ENCODE results near the gene MTHFD2L. TPM values are rescaled to one million over a fixed set of nuclear protein-coding genes. Genes with fewer than 3 reads are reported as not detected.
"Not testable (repeated sequence)": the region's sequence is repeated elsewhere in the genome, so short reads cannot be mapped to it uniquely, and the experiment has no call there.

MTHFD2L gene
- total RNA-seq, 1 experiment from 2014 or later = 34.0 TPM

DNA sequence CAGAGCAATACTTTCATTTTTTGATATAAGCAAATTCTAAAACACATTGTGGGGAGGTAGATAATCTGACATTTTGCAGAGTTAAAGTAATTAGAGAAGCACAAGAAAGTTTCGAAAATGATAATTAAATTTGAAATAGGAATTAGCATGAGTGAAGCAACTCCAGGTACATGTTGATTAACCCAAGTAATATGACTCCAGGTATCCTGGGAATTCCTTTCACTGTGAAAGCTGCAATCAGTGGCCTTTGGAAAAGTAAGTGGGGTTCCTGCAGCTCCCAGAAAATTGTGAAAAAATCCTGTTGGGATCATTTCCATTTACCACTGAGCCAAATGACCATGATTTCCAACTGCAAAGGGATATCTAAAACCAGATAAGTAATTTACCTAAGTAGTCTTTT is 32.9 kb upstream of the MTHFD2L start:
- Histone ChIP-seq H3K4me2 (ENCODE audit: low read length) (no peak overlapping the region), H3K27ac (ENCODE audit: low read length) (no peak overlapping the region), H3K4me3 (ENCODE audit: low read length) (no peak overlapping the region), H4K20me1 (ENCODE audit: low read length) (no peaks in the 10 kb centered on the region), H3F3A (ENCODE audit: low read length, unreplicated experiment) (no peaks in the 10 kb centered on the region), H3K4me1 (ENCODE audit: insufficient read depth, low read length) (no peaks in the 10 kb centered on the region), H2AFZ (ENCODE audit: low read length) (no peak overlapping the region), H3K36me3 (ENCODE audit: low read depth, low read length) (no peaks in the 10 kb centered on the region), H3K9ac (ENCODE audit: low read length) (no peak overlapping the region), H3K79me2 (ENCODE audit: low read length) (no peaks in the 10 kb centered on the region), H3K9me3 (ENCODE audit: low read length) (no peaks in the 10 kb centered on the region), H3K27me3 (ENCODE audit: low read length) (no peaks in the 10 kb centered on the region), H3K9me2 (replicated peaks; ENCODE audit: low read length) (no peaks in the 10 kb centered on the region)
- DNase-seq = no peak
- TF ChIP-seq EZH2phosphoT487 (IDR thresholded peaks at IDR 0.05; ENCODE audit: borderline replicate concordance, low read length) (no peak), EZH2 (IDR thresholded peaks at IDR 0.05; ENCODE audit: low read length, unreplicated experiment) (no peak)
- TF ChIP-seq, protein P1, sequence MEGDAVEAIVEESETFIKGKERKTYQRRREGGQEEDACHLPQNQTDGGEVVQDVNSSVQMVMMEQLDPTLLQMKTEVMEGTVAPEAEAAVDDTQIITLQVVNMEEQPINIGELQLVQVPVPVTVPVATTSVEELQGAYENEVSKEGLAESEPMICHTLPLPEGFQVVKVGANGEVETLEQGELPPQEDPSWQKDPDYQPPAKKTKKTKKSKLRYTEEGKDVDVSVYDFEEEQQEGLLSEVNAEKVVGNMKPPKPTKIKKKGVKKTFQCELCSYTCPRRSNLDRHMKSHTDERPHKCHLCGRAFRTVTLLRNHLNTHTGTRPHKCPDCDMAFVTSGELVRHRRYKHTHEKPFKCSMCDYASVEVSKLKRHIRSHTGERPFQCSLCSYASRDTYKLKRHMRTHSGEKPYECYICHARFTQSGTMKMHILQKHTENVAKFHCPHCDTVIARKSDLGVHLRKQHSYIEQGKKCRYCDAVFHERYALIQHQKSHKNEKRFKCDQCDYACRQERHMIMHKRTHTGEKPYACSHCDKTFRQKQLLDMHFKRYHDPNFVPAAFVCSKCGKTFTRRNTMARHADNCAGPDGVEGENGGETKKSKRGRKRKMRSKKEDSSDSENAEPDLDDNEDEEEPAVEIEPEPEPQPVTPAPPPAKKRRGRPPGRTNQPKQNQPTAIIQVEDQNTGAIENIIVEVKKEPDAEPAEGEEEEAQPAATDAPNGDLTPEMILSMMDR (conservative IDR thresholded peaks at IDR 0.05; ENCODE audit: low read depth, low read length) = no peak
- intact Hi-C loops (cut with micrococcal nuclease) = no loop called here
- POLR2A ChIA-PET (ENCODE audit: unreplicated experiment) = interaction anchor here (0.7 kb wide), 1 partner anchor 106 kb away, joined by 4 read pairs; no protein-coding TSS in a partner anchor
- BruUV-seq (replicated peaks) = no TSS peak
- CTCF ChIA-PET = no interaction called here
- no peak for ATAC-seq

DNA sequence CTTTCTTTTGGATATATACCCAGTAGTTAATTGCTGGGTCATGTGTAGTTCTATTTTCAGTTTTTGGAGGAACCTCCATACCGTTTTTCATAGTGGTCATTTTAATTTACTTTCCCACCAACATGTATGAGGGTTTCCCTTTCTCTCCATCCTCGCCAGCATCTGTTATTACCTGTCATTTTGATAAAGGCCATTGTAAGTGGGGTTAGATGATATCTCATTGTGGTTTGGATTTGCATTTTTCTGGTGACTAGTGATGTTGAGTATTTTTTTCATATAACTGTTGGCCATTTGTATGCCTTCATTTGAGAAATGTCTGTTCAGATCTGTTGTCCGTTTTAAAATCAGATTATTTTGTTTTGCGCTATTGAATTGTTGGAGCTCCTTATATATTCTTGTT is 30.2 kb upstream of the MTHFD2L start:
- Histone ChIP-seq H4K20me1 (ENCODE audit: low read length) (no peaks in the 10 kb centered on the region), H3K27ac (ENCODE audit: low read length) (no peak overlapping the region), H3K36me3 (ENCODE audit: low read depth, low read length) (no peaks in the 10 kb centered on the region), H3K4me3 (ENCODE audit: low read length) (no peak overlapping the region), H3K4me1 (ENCODE audit: insufficient read depth, low read length) (no peaks in the 10 kb centered on the region), H3K9me2 (replicated peaks; ENCODE audit: low read length) (no peaks in the 10 kb centered on the region), H3K9me3 (ENCODE audit: low read length) (no peaks in the 10 kb centered on the region), H2AFZ (ENCODE audit: low read length) (no peak overlapping the region), H3K9ac (ENCODE audit: low read length) (no peak overlapping the region), H3K4me2 (ENCODE audit: low read length) (no peak overlapping the region), H3K27me3 (ENCODE audit: low read length) (no peaks in the 10 kb centered on the region), H3F3A (ENCODE audit: low read length, unreplicated experiment) (no peaks in the 10 kb centered on the region), H3K79me2 (ENCODE audit: low read length) (no peaks in the 10 kb centered on the region)
- TF ChIP-seq EZH2 (IDR thresholded peaks at IDR 0.05; ENCODE audit: low read length, unreplicated experiment) (no peak), EZH2phosphoT487 (IDR thresholded peaks at IDR 0.05; ENCODE audit: borderline replicate concordance, low read length) (no peak)
- TF ChIP-seq, protein P1 (conservative IDR thresholded peaks at IDR 0.05; ENCODE audit: low read depth, low read length) = no peak
- intact Hi-C loops (cut with micrococcal nuclease) = no loop called here
- DNase-seq (no peak), ATAC-seq (no peak)
- CTCF ChIA-PET = no interaction called here
- BruUV-seq (replicated peaks) = no TSS peak
- POLR2A ChIA-PET (ENCODE audit: unreplicated experiment) = interaction anchor here (0.5 kb wide), 1 partner anchor 247 kb away, joined by 3 read pairs; no protein-coding TSS in a partner anchor

DNA sequence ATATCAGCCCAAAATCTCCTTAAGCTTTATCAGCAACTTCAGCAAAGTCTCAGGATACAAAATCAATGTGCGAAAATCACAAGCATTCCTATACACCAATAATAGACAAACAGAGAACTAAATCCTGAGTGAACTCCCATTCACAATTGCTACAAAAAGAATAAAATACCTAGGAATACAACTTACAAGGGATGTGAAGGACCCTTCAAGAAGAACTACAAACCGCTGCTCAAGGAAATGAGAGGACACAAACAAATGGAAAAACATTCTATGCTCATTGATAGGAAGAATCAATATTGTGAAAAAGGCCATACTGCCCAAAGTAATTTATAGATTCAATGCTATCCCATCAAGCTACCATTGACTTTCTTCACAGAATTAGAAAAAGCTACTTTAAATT is 27.1 kb upstream of the MTHFD2L start:
- H3K36me3 ChIP-seq (ENCODE audit: low read depth, low read length); DNase-seq; H3K9me2 ChIP-seq (replicated peaks; ENCODE audit: low read length); H3K27ac ChIP-seq (ENCODE audit: low read length); POLR2A ChIA-PET (ENCODE audit: unreplicated experiment); H2AFZ ChIP-seq (ENCODE audit: low read length); H3K27me3 ChIP-seq (ENCODE audit: low read length); H3K4me3 ChIP-seq (ENCODE audit: low read length); CTCF ChIA-PET; H3K9ac ChIP-seq (ENCODE audit: low read length); H3K9me3 ChIP-seq (ENCODE audit: low read length); ATAC-seq; H3K4me2 ChIP-seq (ENCODE audit: low read length); H3K4me1 ChIP-seq (ENCODE audit: insufficient read depth, low read length); H3F3A ChIP-seq (ENCODE audit: low read length, unreplicated experiment); H3K79me2 ChIP-seq (ENCODE audit: low read length); H4K20me1 ChIP-seq (ENCODE audit: low read length); BruUV-seq (replicated peaks): not testable (repeated sequence)
- intact Hi-C loops (cut with micrococcal nuclease) = loop anchor here (5.0 kb wide), 2 partner anchors 74 to 559 kb away; no protein-coding TSS in a partner anchor

DNA sequence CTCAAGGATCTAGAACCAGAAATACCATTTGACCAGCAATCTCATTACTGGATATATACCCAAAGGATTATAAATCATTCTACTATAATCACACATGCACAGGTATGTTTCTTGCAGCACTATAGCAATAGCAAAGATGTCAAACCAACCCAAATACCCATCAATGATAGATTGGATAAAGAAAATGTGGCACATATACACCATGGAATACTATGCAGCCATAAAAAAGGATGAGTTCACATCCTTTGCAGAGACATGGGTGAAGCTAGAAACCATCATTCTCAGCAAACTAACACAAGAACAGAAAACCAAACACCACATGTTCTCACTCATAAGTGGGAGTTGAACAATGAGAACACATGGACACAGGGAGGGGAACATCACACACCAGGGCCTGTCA is 25.7 kb upstream of the MTHFD2L start:
- DNase-seq; H3K79me2 ChIP-seq (ENCODE audit: low read length); CTCF ChIA-PET; H3K9me2 ChIP-seq (replicated peaks; ENCODE audit: low read length); H3K4me2 ChIP-seq (ENCODE audit: low read length); H3K9ac ChIP-seq (ENCODE audit: low read length); BruUV-seq (replicated peaks); POLR2A ChIA-PET (ENCODE audit: unreplicated experiment); H3K4me1 ChIP-seq (ENCODE audit: insufficient read depth, low read length); H3K27ac ChIP-seq (ENCODE audit: low read length); H3F3A ChIP-seq (ENCODE audit: low read length, unreplicated experiment); H3K4me3 ChIP-seq (ENCODE audit: low read length); H3K27me3 ChIP-seq (ENCODE audit: low read length); H3K9me3 ChIP-seq (ENCODE audit: low read length); ATAC-seq; H3K36me3 ChIP-seq (ENCODE audit: low read depth, low read length); H4K20me1 ChIP-seq (ENCODE audit: low read length); H2AFZ ChIP-seq (ENCODE audit: low read length): not testable (repeated sequence)
- intact Hi-C loops (cut with micrococcal nuclease) = loop anchor here (5.0 kb wide), 2 partner anchors 75 to 560 kb away; no protein-coding TSS in a partner anchor

Data from PC-3 (cell line).